Heart left ventricle (tissue), 16 donors: ENCODE data around the gene HDAC7. TPM values are rescaled to one million over a fixed set of nuclear protein-coding genes. Genes with fewer than 3 reads are reported as not detected.

Experiments
- ATAC-seq, 4 donors: fragments of 200-7000 bp; cut with Tn5 transposase; one replicate each; pipeline ENCODE4 v1.9.1; 2020 to 2022; ENCODE audit warnings: moderate library complexity in 4 of 4, mild to moderate bottlenecking in 3 of 4, moderate number of reproducible peaks in 1 of 4
- DNase-seq, 5 donors: peaks; one replicate each; pipeline ENCODE4 v3.0.0-alpha.2; 2020
- H3K27ac ChIP-seq, 12 donors: fragments of 200-600 bp; sonication (generic) in 4 of 12; one replicate each; pipeline versions ENCODE4 v1.5.0 to v1.8.0; 2016 to 2022; ENCODE audit warnings: mild to moderate bottlenecking in 2 of 12
- H3K27me3 ChIP-seq, 9 donors: fragments of 200-600 bp; sonication (generic) in 2 of 9; one replicate each; pipeline versions ENCODE4 v1.5.1 to v1.8.0; 2016 to 2022; ENCODE audit warnings: mild to moderate bottlenecking in 3 of 9
- H3K36me3 ChIP-seq, 9 donors: fragments of 200-600 bp; sonication (generic) in 2 of 9; one replicate each; pipeline versions ENCODE4 v1.5.0 to v1.8.0; 2018 to 2022; ENCODE audit warnings: mild to moderate bottlenecking in 2 of 9
- H3K4me1 ChIP-seq, 12 donors: fragments of 200-600 bp; sonication (generic) in 4 of 12; one replicate each; pipeline versions ENCODE4 v1.5.0 to v1.8.0; 2016 to 2022; ENCODE audit warnings: mild to moderate bottlenecking in 3 of 12
- H3K4me3 ChIP-seq, 12 donors: fragments of 200-600 bp; sonication (generic) in 4 of 12; one replicate each; pipeline versions ENCODE4 v1.5.0 to v1.8.0; 2017 to 2022; ENCODE audit warnings: mild to moderate bottlenecking in 9 of 12, moderate library complexity in 4 of 12
- H3K9me3 ChIP-seq, 12 donors: fragments of 200-600 bp; sonication (generic) in 4 of 12; one replicate each; pipeline versions ENCODE4 v1.5.0 to v1.8.0; 2016 to 2022; ENCODE audit warnings: mild to moderate bottlenecking in 1 of 12
- POLR2A ChIP-seq, 2 donors: fragments of 450-650 bp; IDR thresholded peaks; one replicate each; pipeline ENCODE4 v1.6.1; 2017; ENCODE audit warnings: antibody characterized with exemption in 2 of 2, mild to moderate bottlenecking in 2 of 2, moderate library complexity in 2 of 2
- WGBS, 4 donors: extraction: QIAGEN DNeasy Blood & Tissue Kit in 2 of 4; methylation state at CpG; one replicate each; pipeline versions ENCODE4 v1.1.5 to v1.1.7; 2013 to 2018; 5-methylcytosine and 5-hydroxymethylcytosine counted together
- intact Hi-C, 10 donors: fragments of 100-400 bp; cut with DNase I; formaldehyde crosslinking; loops; one replicate each; pipeline versions ENCODE4 v1.11.1 to v1.14.2; 2022
- polyA plus RNA-seq, 2 donors: library from polyadenylated mRNA; stranded (reverse); fragments of 200-250 nt; gene quantifications; one replicate each; pipeline ENCODE4 v1.2.3, GENCODE V29; 2013
- total RNA-seq, 9 donors: library from RNA; depleted of rRNA in 2 of 9; stranded (reverse); fragments of >200 nt in 2 of 9; fragmentation: NEBNext Ultra II Directional in 3 of 9; extraction: Animal tissue kit (Norgen Biotek cat#: 25700) in 3 of 9; gene quantifications; one replicate each; pipeline versions ENCODE4 v1.1.0 to v1.2.4, GENCODE V29; 2016 to 2023
- TF ChIP-seq, protein P1 (sequence below), 12 donors: fragments of 200-600 bp; sonication (generic) in 4 of 12; IDR thresholded peaks; one replicate each; pipeline versions ENCODE4 v1.5.0 to v1.8.0; 2018 to 2022; ENCODE audit warnings: antibody characterized with exemption in 12 of 12, mild to moderate bottlenecking in 5 of 12
- donor health status: ischemic (EF 13 %, LVEDD 7.1; RV severe dilation, severe dysfunction).
- donor health status: healthy with polysubstance abuse.
- donor health status: DM: no; HTN: yes; CAD: no.
- donor health status: DM: no; HTN: no; CAD: no.
- donor health status: ischemic (EF 25% LVEDD 6.9; RV normal size, moderate dysfunction).
- donor health status: ischemic (EF 25% LVEDD 5.7; RV mildly dilated, moderate dysfunction).
- donor health status: healthy.
- donor health status: DM: yes; HTN: yes; CAD: no.
- donor health status: ischemic (EF 35%, LVEDD 5.7; RV mildly dilated, moderate dysfunction).
- donor health status: nonischemic (EF 11% LVEDD 7.7; RV severe dilation, severe dysfunction).
- donor health status: DM: yes; HTN: yes; CAD: no.
- donor health status: PGD.
- donor health status: ischemic (EF 29% LVEDD 5.4; RV normal size, mild dysfunction).
- donor health status: nonischemic (EF 23%, LVEDD 6.1; RV moderate dilation, normal function).

HDAC7 gene
- total and polyA plus RNA-seq, 11 donors: 27.4 to 63.0 (median 39.3) TPM

DNA sequence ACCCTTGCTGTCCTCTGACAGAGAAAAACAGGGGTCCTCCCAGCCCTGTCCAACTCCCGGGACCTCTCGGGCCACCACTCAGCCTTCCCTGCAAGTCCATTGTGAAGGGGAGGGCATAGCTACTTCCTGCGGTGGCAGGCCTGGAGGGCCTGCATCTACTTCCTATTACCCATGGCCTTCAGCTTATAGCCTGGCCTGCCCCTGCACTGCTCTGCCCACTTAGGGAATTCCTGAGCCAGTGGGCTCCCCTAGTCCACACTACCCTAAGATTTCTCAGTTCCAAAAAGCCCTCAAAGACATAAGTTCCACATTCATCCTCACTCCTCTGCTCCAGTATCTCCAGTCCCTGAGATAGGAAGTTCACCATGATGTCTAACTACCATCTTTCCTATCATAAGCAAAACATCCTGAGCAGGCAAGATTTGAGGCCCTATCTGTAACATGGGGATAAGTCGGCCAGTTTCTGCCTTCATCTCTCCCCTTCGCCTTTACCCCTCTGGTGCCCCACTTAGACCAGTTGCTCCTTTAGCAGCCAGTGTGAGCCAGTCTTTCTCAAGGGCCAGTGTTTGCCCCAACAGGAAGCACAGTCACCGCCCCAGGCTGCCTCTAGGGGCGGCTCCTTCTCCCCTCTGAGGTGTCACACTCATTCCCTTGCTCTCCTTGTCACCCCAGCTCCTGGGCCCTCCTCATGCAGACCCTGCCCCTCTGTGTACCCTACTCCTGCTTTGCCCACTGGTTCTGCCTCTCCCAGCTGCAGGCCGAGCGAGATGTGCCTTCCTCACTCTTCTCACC is 10.9 kb downstream of the HDAC7 start:
- Histone ChIP-seq H3K36me3 (peaks cover 0 to 14% (median 5%) of the 10 kb centered on the region in 9 donors), H3K9me3 (no peaks in the 10 kb centered on the region), H3K27ac (peak overlapping the region; percentile 20 to 99 (median 98)), H3K4me1 (peaks cover 47 to 100% (median 98%) of the 10 kb centered on the region in 12 donors), H3K27me3 (no peaks in the 10 kb centered on the region), H3K4me3 (peak overlapping the region in 8 of 12 donors; percentile 1 to 31 (median 9))
- ATAC-seq (no peak), DNase-seq (peak in 1 of 5 donors; percentile 67)
- WGBS, 4 donors: 45 to 65% (median 55%) methylated on average over 9 of the region's 9 CpGs
- intact Hi-C loops: no loop called here
- no peak for TF ChIP-seq POLR2A (IDR thresholded peaks at IDR 0.05)
- TF ChIP-seq, protein P1, sequence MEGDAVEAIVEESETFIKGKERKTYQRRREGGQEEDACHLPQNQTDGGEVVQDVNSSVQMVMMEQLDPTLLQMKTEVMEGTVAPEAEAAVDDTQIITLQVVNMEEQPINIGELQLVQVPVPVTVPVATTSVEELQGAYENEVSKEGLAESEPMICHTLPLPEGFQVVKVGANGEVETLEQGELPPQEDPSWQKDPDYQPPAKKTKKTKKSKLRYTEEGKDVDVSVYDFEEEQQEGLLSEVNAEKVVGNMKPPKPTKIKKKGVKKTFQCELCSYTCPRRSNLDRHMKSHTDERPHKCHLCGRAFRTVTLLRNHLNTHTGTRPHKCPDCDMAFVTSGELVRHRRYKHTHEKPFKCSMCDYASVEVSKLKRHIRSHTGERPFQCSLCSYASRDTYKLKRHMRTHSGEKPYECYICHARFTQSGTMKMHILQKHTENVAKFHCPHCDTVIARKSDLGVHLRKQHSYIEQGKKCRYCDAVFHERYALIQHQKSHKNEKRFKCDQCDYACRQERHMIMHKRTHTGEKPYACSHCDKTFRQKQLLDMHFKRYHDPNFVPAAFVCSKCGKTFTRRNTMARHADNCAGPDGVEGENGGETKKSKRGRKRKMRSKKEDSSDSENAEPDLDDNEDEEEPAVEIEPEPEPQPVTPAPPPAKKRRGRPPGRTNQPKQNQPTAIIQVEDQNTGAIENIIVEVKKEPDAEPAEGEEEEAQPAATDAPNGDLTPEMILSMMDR (IDR thresholded peaks at IDR 0.05): peak in 1 of 12 donors; percentile 7

DNA sequence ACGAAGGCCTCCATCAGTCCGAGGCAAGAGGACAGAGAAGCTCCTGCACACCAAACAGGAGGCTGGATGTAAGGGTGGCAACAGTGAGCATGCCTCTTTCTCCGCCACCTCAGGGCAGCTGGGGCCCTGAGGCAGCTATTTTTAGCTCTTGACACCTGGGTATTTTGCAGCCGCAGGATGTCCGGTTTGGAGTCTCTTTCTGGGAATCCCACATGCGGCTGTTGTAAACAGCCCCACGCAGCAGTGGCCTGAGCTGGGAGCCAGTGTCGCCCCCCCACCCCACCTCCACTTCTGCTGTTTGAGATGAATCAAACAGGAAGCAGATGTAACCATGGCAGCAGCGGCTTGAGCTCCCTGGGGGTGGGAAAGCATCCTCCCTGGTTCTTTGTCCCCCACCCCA is 11.7 kb downstream of the HDAC7 start:
- intact Hi-C loops: no loop called here
- 3 to 12% (median 5%) methylated on average over 5 to 9 of the region's 9 CpGs for WGBS, 4 donors
- DNase-seq (peak; percentile 65 to 78 (median 73)), ATAC-seq (peak; percentile 19 to 51 (median 26))
- peak overlapping the region; percentile 37 to 99 (median 98) for H3K27ac ChIP-seq
- H3K4me1 ChIP-seq: peaks cover 49 to 100% (median 98%) of the 10 kb centered on the region in 12 donors
- H3K27me3 ChIP-seq: no peaks in the 10 kb centered on the region
- H3K9me3 ChIP-seq: no peaks in the 10 kb centered on the region
- peak overlapping the region in 8 of 12 donors; percentile 1 to 31 (median 9) for H3K4me3 ChIP-seq
- H3K36me3 ChIP-seq: peaks cover 0 to 18% (median 7%) of the 10 kb centered on the region in 9 donors
- TF ChIP-seq POLR2A (IDR thresholded peaks at IDR 0.05): no peak
- TF ChIP-seq, protein P1 (IDR thresholded peaks at IDR 0.05): no peak

DNA sequence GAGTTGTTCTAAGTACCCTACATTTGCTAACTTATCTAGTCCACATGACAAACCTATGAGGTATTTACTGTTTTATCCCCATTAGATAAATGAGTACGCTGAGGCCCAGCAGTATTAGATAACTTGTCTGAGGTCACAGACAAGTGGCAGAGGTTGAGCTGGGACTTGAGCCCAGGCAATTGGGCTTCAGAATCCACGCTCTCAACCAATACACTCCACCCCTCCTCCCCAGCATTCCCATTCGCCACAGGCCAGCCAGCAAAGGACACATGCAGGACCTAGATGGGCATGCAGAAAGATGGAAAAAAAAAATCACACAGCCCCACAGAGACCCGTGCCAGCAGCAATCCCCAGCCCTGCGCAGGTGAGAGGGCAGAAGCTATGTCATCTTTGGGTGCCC is 12.4 kb downstream of the HDAC7 start:
- DNase-seq (peak; percentile 56 to 75 (median 67)), ATAC-seq (peak; percentile 42 to 65 (median 56))
- H3K4me1 ChIP-seq: peaks cover 56 to 100% (median 100%) of the 10 kb centered on the region in 12 donors
- intact Hi-C loops: no loop called here
- peak overlapping the region in 1 of 12 donors; percentile 24 for H3K4me3 ChIP-seq
- no peaks in the 10 kb centered on the region for H3K27me3 ChIP-seq
- no peaks in the 10 kb centered on the region for H3K9me3 ChIP-seq
- TF ChIP-seq, protein P1 (IDR thresholded peaks at IDR 0.05): no peak
- peaks cover 0 to 20% (median 7%) of the 10 kb centered on the region in 9 donors for H3K36me3 ChIP-seq
- H3K27ac ChIP-seq: peak overlapping the region; percentile 37 to 99 (median 98)
- 19 to 32% (median 25%) methylated on average over 5 of the region's 5 CpGs for WGBS, 4 donors

DNA sequence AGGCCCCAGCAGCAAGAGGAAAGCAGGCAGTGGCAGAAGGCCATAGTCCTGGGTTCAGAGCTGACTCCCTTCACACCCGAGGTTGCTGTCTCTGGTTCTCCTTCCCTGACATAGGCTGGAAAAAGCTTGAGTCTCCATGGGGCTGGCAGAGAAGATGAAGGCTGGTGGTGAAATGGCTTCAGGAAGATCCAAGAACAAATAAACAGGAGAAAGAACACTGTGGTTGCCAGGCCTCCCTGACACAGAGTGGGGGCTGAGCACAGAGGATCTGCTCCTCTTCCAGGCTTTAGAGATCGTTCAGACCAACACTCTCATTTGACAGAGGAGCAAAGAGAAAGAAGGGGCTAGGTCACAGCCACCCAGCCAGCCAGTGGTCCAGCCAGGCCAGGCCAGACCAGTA is 14.3 kb downstream of the HDAC7 start:
- Histone ChIP-seq H3K9me3 (no peaks in the 10 kb centered on the region), H3K27ac (peak overlapping the region in 10 of 12 donors; percentile 47 to 99 (median 97)), H3K4me3 (no peak overlapping the region), H3K4me1 (peaks cover 52 to 100% (median 100%) of the 10 kb centered on the region in 12 donors), H3K36me3 (peaks cover 0 to 25% (median 7%) of the 10 kb centered on the region in 9 donors), H3K27me3 (no peaks in the 10 kb centered on the region)
- intact Hi-C loops: no loop called here
- DNase-seq: peak in 1 of 5 donors; percentile 31
- ATAC-seq: no peak
- TF ChIP-seq POLR2A (IDR thresholded peaks at IDR 0.05): no peak
- TF ChIP-seq, protein P1 (IDR thresholded peaks at IDR 0.05): no peak
- WGBS, 4 donors: 34 to 53% (median 45%) methylated on average over 2 of the region's 2 CpGs
